Activated CD4-positive, alpha-beta T cell treated with anti-CD3 and anti-CD28 coated beads for 4 hours (primary cell): ENCODE measurements around the gene ABHD14A.

Source experiments
- DNase-seq, 2 donors: peaks; one replicate each; pipeline ENCODE4 v3.0.0-alpha.2; 2020

The ABHD14A gene

DNA sequence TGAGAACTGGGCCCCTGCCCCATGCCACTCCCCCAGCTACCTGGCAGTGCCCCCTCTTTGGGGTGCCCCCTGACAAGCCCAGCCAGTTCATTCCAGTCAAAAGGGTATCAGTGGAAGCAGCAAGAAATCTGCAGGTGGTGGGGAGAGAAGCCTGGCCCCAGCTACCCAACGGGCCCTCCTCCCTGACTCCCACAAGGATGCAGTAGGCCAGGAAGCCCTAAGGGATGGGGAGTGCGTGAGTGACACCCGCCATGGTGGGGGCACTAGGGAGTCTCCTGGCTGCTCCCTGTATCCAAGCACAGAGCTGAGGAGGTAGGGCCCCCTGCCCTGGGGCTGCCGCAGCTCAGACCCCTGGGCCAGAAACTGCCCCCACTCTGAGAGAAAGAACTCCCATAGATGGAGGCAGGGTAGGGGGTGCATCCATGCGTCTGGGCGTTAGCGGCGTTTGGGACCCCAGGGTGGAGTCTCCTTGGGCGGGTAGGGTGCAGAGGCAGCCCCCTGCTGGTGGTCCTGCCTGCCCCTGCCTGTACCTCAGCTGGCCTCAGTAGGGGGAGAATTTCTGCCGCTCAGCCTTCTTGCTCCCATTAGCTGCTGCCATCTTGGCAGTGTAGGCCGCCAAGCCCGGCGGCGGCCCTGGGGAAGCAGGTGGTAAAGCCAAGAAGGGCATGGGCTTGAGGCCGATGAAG is 17.2 kb upstream of the ABHD14A start:
- DNase-seq = no peak

- DNase-seq = no peak
Observed at GRCh38 chr3:51958603-51959521, 16.0 kb upstream of the ABHD14A start.

DNA sequence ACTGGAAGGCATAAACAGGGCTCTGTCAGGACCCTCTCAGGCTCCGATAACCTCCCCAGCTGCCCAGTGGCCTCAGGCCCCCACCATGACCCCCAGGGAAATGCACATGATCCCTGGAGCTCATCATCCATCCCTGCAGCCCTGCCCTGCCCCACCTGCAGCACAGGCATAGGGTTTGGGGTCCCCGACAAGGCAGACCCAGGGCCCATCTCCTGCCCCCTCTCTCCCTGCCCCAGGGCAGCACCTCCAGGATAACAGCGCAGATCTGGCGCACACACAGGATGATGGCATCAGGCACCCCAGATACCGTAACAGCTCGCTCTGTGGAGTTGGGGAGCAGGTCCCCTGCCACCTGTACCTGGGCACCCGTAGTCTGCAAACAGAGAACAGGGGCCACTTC is 15.2 kb upstream of the ABHD14A start:
- DNase-seq = no peak

GRCh38 chr3:51960386-51960785 is 14.5 kb upstream of the ABHD14A start:
- DNase-seq = no peak

DNA sequence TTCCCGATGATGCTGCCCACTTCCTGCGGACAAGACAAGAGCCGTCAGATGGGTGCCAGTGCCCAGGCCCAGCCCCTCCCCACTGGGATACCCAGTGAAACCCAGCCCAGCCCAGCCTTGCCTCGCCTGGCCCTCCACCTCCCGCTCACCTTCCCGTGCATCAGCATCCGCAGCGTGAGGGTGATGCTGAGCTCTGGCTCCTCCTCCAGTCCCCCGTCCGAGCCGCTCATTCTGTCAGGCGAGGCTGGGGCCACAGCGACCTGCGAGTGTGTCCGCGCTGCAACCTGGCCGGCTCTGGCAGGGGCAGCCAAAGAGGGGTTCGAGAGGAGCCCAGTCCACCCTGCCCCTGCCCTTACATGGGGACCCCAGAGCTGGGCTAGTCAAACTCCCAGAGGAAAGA is 13.9 kb upstream of the ABHD14A start:
- DNase-seq = no peak

- DNase-seq = no peak
Observed at GRCh38 chr3:51961602-51962569, 13.0 kb upstream of the ABHD14A start.

DNA sequence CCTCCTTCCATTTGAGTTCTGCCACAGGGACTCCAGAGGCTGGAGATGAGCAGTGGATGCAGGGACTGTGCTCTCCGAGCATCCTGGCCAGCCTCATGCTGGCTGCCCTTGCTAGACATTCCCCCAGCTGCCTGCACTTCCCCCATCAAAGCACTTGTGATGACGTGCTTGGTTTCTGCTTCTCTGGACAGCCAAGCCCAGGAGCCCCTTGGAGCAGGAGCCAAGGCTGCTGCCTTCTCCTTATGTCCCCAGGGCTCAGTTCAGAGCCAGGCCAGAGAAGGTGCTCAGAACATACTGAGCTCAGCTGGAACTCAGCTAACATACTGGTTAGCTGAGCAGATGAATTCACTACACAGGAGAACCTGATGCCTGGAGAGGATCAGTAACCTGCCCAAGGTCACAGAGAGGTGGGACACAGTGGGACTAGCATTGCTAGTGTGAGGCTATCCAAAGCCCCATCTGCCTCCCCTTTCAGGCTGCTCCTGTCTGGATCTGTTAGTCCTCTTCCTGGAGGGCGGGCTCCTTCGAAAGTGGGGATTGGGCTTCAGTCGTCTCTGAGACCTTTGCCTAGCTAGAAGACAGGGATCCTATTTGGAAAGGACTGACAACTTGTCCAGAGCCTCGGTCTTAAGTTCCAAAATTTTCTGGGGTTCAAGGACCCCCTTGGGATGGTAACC is 11.9 kb upstream of the ABHD14A start:
- DNase-seq = no peak

DNA sequence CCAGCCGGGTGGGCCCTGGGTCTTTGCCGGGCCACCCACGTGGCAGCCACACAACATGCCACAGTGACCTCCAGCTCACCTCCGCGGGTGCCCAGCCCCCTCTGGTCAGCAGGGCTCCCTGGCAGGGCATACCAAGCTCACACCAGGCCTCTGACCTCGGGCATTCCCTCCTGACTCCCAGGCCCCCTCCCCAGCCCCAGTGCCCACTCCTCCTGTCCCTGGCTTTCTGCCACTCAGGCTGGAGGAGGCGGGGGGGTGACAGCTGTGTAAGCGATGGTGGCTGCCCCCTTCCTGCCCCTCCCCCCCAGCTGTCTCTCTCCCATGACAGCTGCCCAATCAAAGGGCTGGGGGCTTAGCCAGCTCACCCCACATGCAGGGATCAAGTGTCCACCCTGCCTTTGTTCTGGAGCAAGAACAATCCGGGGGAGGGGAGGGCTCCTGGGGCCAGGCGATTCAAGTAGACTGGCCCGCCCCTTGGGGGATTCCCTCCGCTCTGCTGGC is 10.9 kb upstream of the ABHD14A start:
- DNase-seq = no peak

- no peak for DNase-seq
Observed at GRCh38 chr3:51964521-51964920, 10.3 kb upstream of the ABHD14A start.

DNA sequence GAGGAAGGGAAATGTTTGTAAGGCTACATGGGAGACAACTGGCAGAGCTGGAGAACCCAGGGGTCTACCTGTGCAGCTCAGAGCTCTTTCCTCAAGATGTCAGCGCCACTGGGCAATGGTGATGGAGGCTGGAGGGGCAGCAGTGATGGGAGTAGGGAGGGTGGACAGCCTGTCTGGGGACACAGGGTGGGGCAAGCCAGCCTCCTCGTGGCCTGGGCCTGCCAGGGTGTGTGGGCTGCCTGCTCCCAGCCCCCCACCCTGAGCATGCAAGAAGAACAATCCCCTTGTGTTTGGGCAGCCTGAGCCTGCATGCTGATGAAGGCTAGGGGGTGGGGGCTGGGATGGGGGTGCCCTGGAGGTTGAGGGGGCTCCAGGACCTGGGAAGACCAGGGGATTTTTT is 8.8 kb upstream of the ABHD14A start:
- no peak for DNase-seq

GRCh38 chr3:51966486-51966885 is 8.4 kb upstream of the ABHD14A start:
- no peak for DNase-seq

GRCh38 chr3:51966922-51967383 is 7.9 kb upstream of the ABHD14A start:
- no peak for DNase-seq

GRCh38 chr3:51967384-51968169 is 7.3 kb upstream of the ABHD14A start, which contains the start of gene PCBP4:
TSS of gene PCBP4 (minus strand) at chr3:51967454. CDS start at chr3:51961240, 6,214 bp downstream.
- peak in 1 of 2 donors; percentile 32 for DNase-seq

GRCh38 chr3:51968170-51968775 is 6.6 kb upstream of the ABHD14A start:
- DNase-seq = no peak

- no peak for DNase-seq
Observed at GRCh38 chr3:51968883-51969678, 5.8 kb upstream of the ABHD14A start.

DNA sequence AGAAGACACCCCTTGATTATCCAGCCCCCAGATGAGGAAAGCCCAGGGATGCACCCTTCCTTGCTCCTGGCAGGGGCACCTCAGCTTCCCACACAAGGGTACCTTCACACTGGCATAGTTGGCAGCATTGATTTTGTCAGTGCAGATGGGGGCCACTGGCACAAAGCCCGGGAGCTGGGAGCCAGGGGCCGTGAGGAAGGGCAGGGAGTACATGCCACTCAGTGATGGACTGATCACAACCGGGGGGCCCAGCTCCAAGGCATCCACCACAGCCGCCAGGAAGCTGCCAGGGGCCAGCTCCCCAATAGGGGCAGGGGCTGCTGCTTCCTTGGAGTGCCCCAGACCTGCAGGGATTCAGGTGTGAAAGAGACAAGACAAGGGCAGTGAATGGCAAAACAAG is 5.0 kb upstream of the ABHD14A start:
- no peak for DNase-seq

GRCh38 chr3:51970606-51971300 is 4.1 kb upstream of the ABHD14A start:
- no peak for DNase-seq

GRCh38 chr3:51971350-51971749 is 3.5 kb upstream of the ABHD14A start:
- DNase-seq = no peak
